ENCODE data around the gene CARMIL1. TPM values are rescaled to one million over a fixed set of nuclear protein-coding genes. Genes with fewer than 3 reads are reported as not detected.

Gene CARMIL1
- total and polyA plus RNA-seq, 11 donors, result 2.4 to 9.1 (median 5.3) TPM

DNA sequence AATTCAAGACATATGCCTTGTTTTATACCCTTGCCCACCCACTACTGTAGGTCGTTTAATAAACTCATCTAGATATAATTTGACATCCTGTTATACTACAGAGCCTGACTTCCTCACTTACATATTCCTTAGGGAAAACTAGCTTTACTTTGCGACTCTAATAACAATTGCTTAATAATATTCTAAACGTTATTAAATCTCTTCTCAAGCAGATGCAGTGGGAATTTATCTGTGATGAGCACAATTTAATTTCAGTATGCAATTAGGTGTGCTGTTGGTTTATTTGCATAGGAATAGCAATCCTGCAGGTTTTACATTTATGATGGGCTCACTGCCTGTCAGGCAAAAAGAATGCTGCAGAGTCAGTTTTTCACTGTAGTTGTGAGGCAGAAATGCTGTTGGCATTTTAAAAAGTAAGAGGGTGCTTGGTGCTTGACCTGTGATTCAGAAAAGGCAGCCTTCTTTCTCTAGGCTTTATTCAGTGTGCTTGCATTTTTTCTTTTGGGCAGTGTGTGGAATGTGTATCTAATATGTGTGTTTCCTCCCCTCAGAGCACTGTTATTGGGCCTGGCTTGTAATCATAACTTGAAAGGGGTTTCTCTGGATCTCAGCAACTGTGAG, 220.6 kb downstream of the CARMIL1 start:
- ATAC-seq, result no peak
- TF ChIP-seq, protein P1, sequence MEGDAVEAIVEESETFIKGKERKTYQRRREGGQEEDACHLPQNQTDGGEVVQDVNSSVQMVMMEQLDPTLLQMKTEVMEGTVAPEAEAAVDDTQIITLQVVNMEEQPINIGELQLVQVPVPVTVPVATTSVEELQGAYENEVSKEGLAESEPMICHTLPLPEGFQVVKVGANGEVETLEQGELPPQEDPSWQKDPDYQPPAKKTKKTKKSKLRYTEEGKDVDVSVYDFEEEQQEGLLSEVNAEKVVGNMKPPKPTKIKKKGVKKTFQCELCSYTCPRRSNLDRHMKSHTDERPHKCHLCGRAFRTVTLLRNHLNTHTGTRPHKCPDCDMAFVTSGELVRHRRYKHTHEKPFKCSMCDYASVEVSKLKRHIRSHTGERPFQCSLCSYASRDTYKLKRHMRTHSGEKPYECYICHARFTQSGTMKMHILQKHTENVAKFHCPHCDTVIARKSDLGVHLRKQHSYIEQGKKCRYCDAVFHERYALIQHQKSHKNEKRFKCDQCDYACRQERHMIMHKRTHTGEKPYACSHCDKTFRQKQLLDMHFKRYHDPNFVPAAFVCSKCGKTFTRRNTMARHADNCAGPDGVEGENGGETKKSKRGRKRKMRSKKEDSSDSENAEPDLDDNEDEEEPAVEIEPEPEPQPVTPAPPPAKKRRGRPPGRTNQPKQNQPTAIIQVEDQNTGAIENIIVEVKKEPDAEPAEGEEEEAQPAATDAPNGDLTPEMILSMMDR (IDR thresholded peaks at IDR 0.05), result no peak
- TF ChIP-seq POLR2A (IDR thresholded peaks at IDR 0.05), result no peak

DNA sequence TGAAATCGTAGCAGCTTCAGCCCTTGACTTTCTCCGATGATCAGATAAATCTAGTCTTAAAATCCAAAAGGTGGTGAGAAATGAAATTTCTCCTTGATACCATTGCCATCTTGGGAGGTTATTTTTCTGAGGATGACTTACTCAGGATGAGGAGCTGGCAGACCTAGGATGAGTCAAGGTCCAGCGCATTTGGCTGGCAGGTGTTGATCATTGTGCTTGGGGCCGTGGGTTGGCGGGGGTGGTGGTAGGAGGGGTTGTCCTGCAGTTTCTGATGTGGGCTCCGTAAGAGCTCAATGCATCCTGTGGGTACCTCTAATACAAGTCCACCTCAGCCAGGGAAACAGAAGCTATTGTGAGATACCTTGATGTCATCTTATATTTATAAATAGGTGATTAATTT, 224.5 kb downstream of the CARMIL1 start:
- no peaks in the 10 kb centered on the region for H3K9me3 ChIP-seq
- no peak overlapping the region for H3K27ac ChIP-seq
- WGBS, 4 donors, result 91 to 96% (median 93%) methylated on average over 6 of the region's 6 CpGs
- DNase-seq (no peak), ATAC-seq (no peak)
- no peak overlapping the region for H3K4me3 ChIP-seq
- no peaks in the 10 kb centered on the region for H3K4me1 ChIP-seq
- no peaks in the 10 kb centered on the region for H3K27me3 ChIP-seq
- TF ChIP-seq POLR2A (IDR thresholded peaks at IDR 0.05), result no peak
- TF ChIP-seq, protein P1 (IDR thresholded peaks at IDR 0.05), result no peak
- intact Hi-C loops (cut with DNase I), result no loop called here
- H3K36me3 ChIP-seq, result peaks cover 0 to 9% (median 0%) of the 10 kb centered on the region in 9 donors

More for the DNA sequence above, 220.6 kb downstream of the CARMIL1 start:
- WGBS, 4 donors, result 42 to 54% (median 45%) methylated on average over 3 of the region's 3 CpGs
- Histone ChIP-seq H3K27me3 (no peaks in the 10 kb centered on the region), H3K36me3 (peaks cover 0 to 12% (median 0%) of the 10 kb centered on the region in 9 donors), H3K4me1 (peaks cover 0 to 4% (median 0%) of the 10 kb centered on the region in 12 donors), H3K27ac (no peak overlapping the region), H3K9me3 (no peaks in the 10 kb centered on the region), H3K4me3 (no peak overlapping the region)
- no peak for DNase-seq
- intact Hi-C loops (cut with DNase I), result no loop called here

DNA sequence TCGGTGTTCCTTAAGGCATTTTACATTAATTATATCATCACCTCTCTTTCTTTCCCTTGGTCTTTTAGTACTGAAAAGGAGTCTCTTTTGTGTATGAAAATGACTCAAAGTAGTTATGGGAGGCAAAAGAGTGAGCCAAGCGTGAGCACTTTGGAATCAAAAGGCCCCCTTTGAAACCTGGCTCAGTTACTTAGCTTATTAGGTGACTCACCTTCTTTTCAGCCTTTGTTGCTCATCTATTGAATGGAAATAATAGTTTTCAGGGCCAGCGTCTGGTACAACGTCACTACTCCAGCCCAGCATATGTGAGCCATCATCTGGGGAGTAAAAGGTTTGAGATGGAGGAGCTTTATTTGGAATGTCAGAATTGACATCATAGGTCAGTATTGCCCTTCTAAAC, 225.5 kb downstream of the CARMIL1 start:
- H3K4me3 ChIP-seq, result no peak overlapping the region
- H3K9me3 ChIP-seq, result no peaks in the 10 kb centered on the region
- intact Hi-C loops (cut with DNase I), result no loop called here
- peaks cover 0 to 10% (median 0%) of the 10 kb centered on the region in 9 donors for H3K36me3 ChIP-seq
- no peak overlapping the region for H3K27ac ChIP-seq
- no peaks in the 10 kb centered on the region for H3K27me3 ChIP-seq
- ATAC-seq (no peak), DNase-seq (no peak)
- TF ChIP-seq, protein P1 (IDR thresholded peaks at IDR 0.05), result no peak
- TF ChIP-seq POLR2A (IDR thresholded peaks at IDR 0.05), result no peak
- H3K4me1 ChIP-seq, result no peaks in the 10 kb centered on the region
- 84 to 91% (median 90%) methylated on average over 4 of the region's 4 CpGs for WGBS, 4 donors

DNA sequence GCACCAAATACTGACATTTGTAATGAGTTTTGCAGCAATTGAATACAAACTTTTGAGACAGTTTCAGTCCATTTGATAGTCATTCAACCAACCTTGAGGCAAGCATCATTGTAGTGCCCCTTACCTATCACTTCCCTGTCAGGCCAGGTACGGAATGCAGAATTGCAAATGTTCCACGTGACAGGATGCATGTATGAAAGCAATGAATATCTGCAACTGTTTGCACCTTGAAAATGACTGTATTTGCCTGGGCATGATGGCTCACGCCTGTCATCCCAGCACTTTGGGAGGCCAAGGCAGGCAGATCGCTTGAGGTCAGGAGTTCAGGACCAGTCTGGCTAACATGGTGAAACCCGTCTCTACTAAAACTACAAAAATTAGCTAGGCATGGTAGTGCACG, 226.8 kb downstream of the CARMIL1 start:
- intact Hi-C loops (cut with DNase I), result no loop called here
- H3K4me3 ChIP-seq, result no peak overlapping the region
- ATAC-seq (no peak), DNase-seq (no peak)
- H3K9me3 ChIP-seq, result no peaks in the 10 kb centered on the region
- H3K4me1 ChIP-seq, result no peaks in the 10 kb centered on the region
- WGBS, 4 donors, result 66 to 91% (median 85%) methylated on average over 6 of the region's 6 CpGs
- H3K36me3 ChIP-seq, result peaks cover 0 to 19% (median 0%) of the 10 kb centered on the region in 9 donors
- TF ChIP-seq, protein P1 (IDR thresholded peaks at IDR 0.05), result no peak
- TF ChIP-seq POLR2A (IDR thresholded peaks at IDR 0.05), result no peak
- H3K27me3 ChIP-seq, result no peaks in the 10 kb centered on the region
- no peak overlapping the region for H3K27ac ChIP-seq

Data from heart left ventricle (tissue), 16 donors.